ENCODE data around the gene RPS6KA5.
"Not testable (repeated sequence)": the region's sequence is repeated elsewhere in the genome, so short reads cannot be mapped to it uniquely, and the experiment has no call there.

Gene RPS6KA5

GRCh38 chr14:90870950-90871604, 189.4 kb downstream of the RPS6KA5 start:
- DNase-seq (ENCODE audit: low spot score), result no peak

GRCh38 chr14:90867501-90867900, 192.9 kb downstream of the RPS6KA5 start:
- DNase-seq (ENCODE audit: low spot score), result no peak

GRCh38 chr14:90866833-90867232, 193.6 kb downstream of the RPS6KA5 start:
- DNase-seq (ENCODE audit: low spot score), result no peak

- no peak for DNase-seq (ENCODE audit: low spot score)
Observed at GRCh38 chr14:90864741-90865140, 195.7 kb downstream of the RPS6KA5 start.

- no peak for DNase-seq (ENCODE audit: low spot score)
Observed at GRCh38 chr14:90858511-90858910, 201.9 kb downstream of the RPS6KA5 start.

GRCh38 chr14:90857866-90858265, 202.6 kb downstream of the RPS6KA5 start:
- no peak for DNase-seq (ENCODE audit: low spot score)

- not testable (repeated sequence) for DNase-seq (ENCODE audit: low spot score)
Observed at GRCh38 chr14:90856115-90856514, 204.3 kb downstream of the RPS6KA5 start.

- no peak for DNase-seq (ENCODE audit: low spot score)
Observed at GRCh38 chr14:90853116-90853515, 207.3 kb downstream of the RPS6KA5 start.

- DNase-seq (ENCODE audit: low spot score), result peak; percentile 79
Observed at GRCh38 chr14:90851327-90852036, 209.0 kb downstream of the RPS6KA5 start.

- DNase-seq (ENCODE audit: low spot score), result peak; percentile 26
Observed at GRCh38 chr14:90850487-90850886, 210.0 kb downstream of the RPS6KA5 start.

GRCh38 chr14:90849787-90850444, 210.5 kb downstream of the RPS6KA5 start:
- no peak for DNase-seq (ENCODE audit: low spot score)

- no peak for DNase-seq (ENCODE audit: low spot score)
Observed at GRCh38 chr14:90848944-90849731, 211.3 kb downstream of the RPS6KA5 start.

GRCh38 chr14:90846511-90846910, 213.9 kb downstream of the RPS6KA5 start:
- DNase-seq (ENCODE audit: low spot score), result no peak

GRCh38 chr14:90844321-90844720, 216.1 kb downstream of the RPS6KA5 start:
- no peak for DNase-seq (ENCODE audit: low spot score)

GRCh38 chr14:90842726-90843125, 217.7 kb downstream of the RPS6KA5 start:
- no peak for DNase-seq (ENCODE audit: low spot score)

GRCh38 chr14:90840667-90841066, 219.8 kb downstream of the RPS6KA5 start:
- DNase-seq (ENCODE audit: low spot score), result not testable (repeated sequence)

- no peak for DNase-seq (ENCODE audit: low spot score)
Observed at GRCh38 chr14:90839889-90840266, 220.6 kb downstream of the RPS6KA5 start.

- DNase-seq (ENCODE audit: low spot score), result peak; percentile 34
Observed at GRCh38 chr14:90839024-90839888, 221.2 kb downstream of the RPS6KA5 start.

- DNase-seq (ENCODE audit: low spot score), result not testable (repeated sequence)
Observed at GRCh38 chr14:90838531-90838930, 221.9 kb downstream of the RPS6KA5 start.

- no peak for DNase-seq (ENCODE audit: low spot score)
Observed at GRCh38 chr14:90837355-90837754, 223.1 kb downstream of the RPS6KA5 start.

- DNase-seq (ENCODE audit: low spot score), result no peak
Observed at GRCh38 chr14:90836692-90837063, 223.8 kb downstream of the RPS6KA5 start.
